Retina (tissue), 1 donor: ENCODE measurements around the gene CYP4F2.
"Not testable (repeated sequence)": the region's sequence is repeated elsewhere in the genome, so short reads cannot be mapped to it uniquely, and the experiment has no call there.

Experiments used
- DNase-seq: peaks from one replicate; pipeline ENCODE4 v3.0.0-alpha.2; 2016

Gene CYP4F2

GRCh38 chr19:15897026-15897737, 692 bp downstream of the CYP4F2 start:
- DNase-seq = no peak

GRCh38 chr19:15895876-15896430, 1.9 kb downstream of the CYP4F2 start:
- DNase-seq = no peak

GRCh38 chr19:15894359-15894758, 3.5 kb downstream of the CYP4F2 start:
- no peak for DNase-seq

GRCh38 chr19:15893477-15893876, 4.4 kb downstream of the CYP4F2 start:
- DNase-seq = no peak

- DNase-seq = no peak
Measured at GRCh38 chr19:15892012-15892411, 5.9 kb downstream of the CYP4F2 start.

GRCh38 chr19:15891434-15891833, 6.4 kb downstream of the CYP4F2 start:
- DNase-seq = no peak

- DNase-seq = not testable (repeated sequence)
Measured at GRCh38 chr19:15889339-15889738, 8.5 kb downstream of the CYP4F2 start.

- no peak for DNase-seq
Measured at GRCh38 chr19:15885919-15886318, 12.0 kb downstream of the CYP4F2 start.

GRCh38 chr19:15885167-15885566, 12.7 kb downstream of the CYP4F2 start:
- no peak for DNase-seq

GRCh38 chr19:15883329-15883728, 14.5 kb downstream of the CYP4F2 start:
- DNase-seq = not testable (repeated sequence)

GRCh38 chr19:15874821-15875474, 22.9 kb downstream of the CYP4F2 start:
- DNase-seq = no peak

GRCh38 chr19:15873771-15874170, 24.1 kb downstream of the CYP4F2 start:
- not testable (repeated sequence) for DNase-seq

GRCh38 chr19:15871570-15871969, 26.3 kb downstream of the CYP4F2 start:
- DNase-seq = no peak

GRCh38 chr19:15869873-15870272, 28.0 kb downstream of the CYP4F2 start:
- DNase-seq = no peak

- peak; percentile 51 for DNase-seq
Measured at GRCh38 chr19:15869109-15869555, 28.7 kb downstream of the CYP4F2 start.

- DNase-seq = no peak
Measured at GRCh38 chr19:15866636-15867035, 31.2 kb downstream of the CYP4F2 start.

- DNase-seq = no peak
Measured at GRCh38 chr19:15864824-15865223, 33.0 kb downstream of the CYP4F2 start.

- DNase-seq = no peak
Measured at GRCh38 chr19:15863272-15863671, 34.6 kb downstream of the CYP4F2 start.

- DNase-seq = no peak
Measured at GRCh38 chr19:15862444-15862843, 35.4 kb downstream of the CYP4F2 start.

GRCh38 chr19:15860522-15860921, 37.4 kb downstream of the CYP4F2 start:
- no peak for DNase-seq

GRCh38 chr19:15859187-15859586, 38.7 kb downstream of the CYP4F2 start:
- no peak for DNase-seq

GRCh38 chr19:15850385-15850784, 47.5 kb downstream of the CYP4F2 start:
- DNase-seq = no peak

GRCh38 chr19:15846923-15847322, 51.0 kb downstream of the CYP4F2 start:
- no peak for DNase-seq

GRCh38 chr19:15843894-15844222, 54.0 kb downstream of the CYP4F2 start:
- DNase-seq = not testable (repeated sequence)
